Keratinocyte (primary cell): Measurements from ENCODE around the gene CLN6.

Experiments used
- CTCF ChIP-seq, 3 experiments: IDR thresholded peaks in 1 of 3; conservative IDR thresholded peaks in 1 of 3; optimal IDR thresholded peaks in 1 of 3; 2 replicates in 2 of 3; 3 replicates in 1 of 3; pipeline versions ENCODE3 to v1.5.1; 2011; ENCODE audit warnings: low read length in 3 of 3, mild to moderate bottlenecking in 3 of 3, moderate library complexity in 2 of 3, control low read depth in 1 of 3, inconsistent platforms in 1 of 3; ENCODE audit not compliant: insufficient read depth in 2 of 3; ENCODE audit errors: extremely low read depth in 1 of 3
- EZH2 ChIP-seq: IDR thresholded peaks from one replicate; pipeline ENCODE4 v1.6.1; 2012; ENCODE audit warnings: inconsistent platforms, mild to moderate bottlenecking, low read length, moderate library complexity

DNA sequence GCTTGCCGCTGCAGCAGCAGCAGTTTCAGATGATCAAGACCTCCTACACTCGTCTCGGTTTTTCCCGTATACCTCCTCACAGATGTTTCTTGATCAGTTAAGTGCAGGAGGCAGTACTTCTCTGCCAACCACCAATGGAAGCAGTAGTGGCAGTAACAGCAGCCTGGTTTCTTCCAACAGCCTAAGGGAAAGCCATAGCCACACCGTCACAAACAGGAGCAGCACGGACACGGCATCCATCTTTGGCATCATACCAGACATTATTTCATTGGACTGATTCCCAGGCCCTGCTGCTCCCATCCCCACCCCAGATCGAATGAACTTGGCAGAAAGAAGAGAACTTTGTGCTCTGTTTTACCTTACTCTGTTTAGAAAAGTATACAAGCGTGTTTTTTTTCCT is 42.0 kb downstream of the CLN6 start:
- TF ChIP-seq CTCF (optimal IDR thresholded peaks at IDR 0.05 in 1 of 3, IDR thresholded peaks at IDR 0.05 in 1 of 3, conservative IDR thresholded peaks at IDR 0.05 in 1 of 3; ENCODE audit: extremely low read depth in 1 of 3, insufficient read depth in 2 of 3, low read length in 3 of 3) (no peak), EZH2 (no peak)
